ENCODE measurements around the gene ZCCHC8.

ZCCHC8 gene

GRCh38 chr12:122500685-122501488, at the start of gene ZCCHC8:
TSS of gene ZCCHC8 (minus strand) at chr12:122500932. CDS start at chr12:122500840, 92 bp downstream.
- H3K36me3 ChIP-seq (replicated peaks) = peaks cover 37% of the 10 kb centered on the region
- no peaks in the 10 kb centered on the region for H3K27me3 ChIP-seq (ENCODE audit: low read depth)
- peaks cover 10% of the 10 kb centered on the region for H3K4me1 ChIP-seq
- in situ Hi-C loops (cut with MboI; ENCODE audit: low sequenced_read_pairs) = loop anchor here (25.0 kb wide), 3 partner anchors 261 to 1111 kb away; partner anchors contain the start of genes CCDC62, DDX55 and DENR
- no peaks in the 10 kb centered on the region for H3K9me3 ChIP-seq
- peak; percentile 98 to 99 for DNase-seq (ENCODE audit: low spot score in 2 of 2)
- H3K4me3 ChIP-seq = peak within 1 kb of the TSS; percentile 86

- in situ Hi-C loops (cut with MboI; ENCODE audit: low sequenced_read_pairs) = no loop called here
- H3K27me3 ChIP-seq (ENCODE audit: low read depth) = no peaks in the 10 kb centered on the region
- H3K4me1 ChIP-seq = no peaks in the 10 kb centered on the region
- H3K4me3 ChIP-seq = no peak overlapping the region
- H3K36me3 ChIP-seq (replicated peaks) = peaks cover 90% of the 10 kb centered on the region
- no peaks in the 10 kb centered on the region for H3K9me3 ChIP-seq
- no peak for DNase-seq (ENCODE audit: low spot score in 2 of 2)
These were observed 46.6 kb upstream of the ZCCHC8 start for GRCh38 chr12:122547330-122547729.

- DNase-seq (ENCODE audit: low spot score in 2 of 2) = no peak
- in situ Hi-C loops (cut with MboI; ENCODE audit: low sequenced_read_pairs) = no loop called here
- H3K27me3 ChIP-seq (ENCODE audit: low read depth) = no peaks in the 10 kb centered on the region
- H3K4me1 ChIP-seq = no peaks in the 10 kb centered on the region
- H3K4me3 ChIP-seq = no peak overlapping the region
- H3K36me3 ChIP-seq (replicated peaks) = peaks cover 86% of the 10 kb centered on the region
- no peaks in the 10 kb centered on the region for H3K9me3 ChIP-seq
These were observed 45.1 kb upstream of the ZCCHC8 start for GRCh38 chr12:122545855-122546254.

- in situ Hi-C loops (cut with MboI; ENCODE audit: low sequenced_read_pairs) = no loop called here
- Histone ChIP-seq H3K4me3 (no peak overlapping the region), H3K9me3 (no peaks in the 10 kb centered on the region), H3K4me1 (no peaks in the 10 kb centered on the region), H3K27me3 (ENCODE audit: low read depth) (no peaks in the 10 kb centered on the region), H3K36me3 (replicated peaks) (peaks cover 82% of the 10 kb centered on the region)
- no peak for DNase-seq (ENCODE audit: low spot score in 2 of 2)
These were observed 43.8 kb upstream of the ZCCHC8 start for GRCh38 chr12:122544537-122544936.

- no peak for DNase-seq (ENCODE audit: low spot score in 2 of 2)
- H3K27me3 ChIP-seq (ENCODE audit: low read depth) = no peaks in the 10 kb centered on the region
- H3K4me1 ChIP-seq = no peaks in the 10 kb centered on the region
- no peak overlapping the region for H3K4me3 ChIP-seq
- H3K9me3 ChIP-seq = no peaks in the 10 kb centered on the region
- in situ Hi-C loops (cut with MboI; ENCODE audit: low sequenced_read_pairs) = no loop called here
- H3K36me3 ChIP-seq (replicated peaks) = peaks cover 79% of the 10 kb centered on the region
These were observed 37.8 kb upstream of the ZCCHC8 start for GRCh38 chr12:122538496-122538895.

GRCh38 chr12:122537021-122537420, 36.3 kb upstream of the ZCCHC8 start:
- Histone ChIP-seq H3K9me3 (no peaks in the 10 kb centered on the region), H3K4me1 (no peaks in the 10 kb centered on the region), H3K27me3 (ENCODE audit: low read depth) (no peaks in the 10 kb centered on the region), H3K4me3 (no peak overlapping the region), H3K36me3 (replicated peaks) (peaks cover 78% of the 10 kb centered on the region)
- in situ Hi-C loops (cut with MboI; ENCODE audit: low sequenced_read_pairs) = no loop called here
- DNase-seq (ENCODE audit: low spot score in 2 of 2) = no peak

GRCh38 chr12:122533856-122534255, 33.1 kb upstream of the ZCCHC8 start:
- peaks cover 79% of the 10 kb centered on the region for H3K36me3 ChIP-seq (replicated peaks)
- no peaks in the 10 kb centered on the region for H3K27me3 ChIP-seq (ENCODE audit: low read depth)
- no peak overlapping the region for H3K4me3 ChIP-seq
- in situ Hi-C loops (cut with MboI; ENCODE audit: low sequenced_read_pairs) = no loop called here
- DNase-seq (ENCODE audit: low spot score in 2 of 2) = no peak
- H3K9me3 ChIP-seq = no peaks in the 10 kb centered on the region
- no peaks in the 10 kb centered on the region for H3K4me1 ChIP-seq

GRCh38 chr12:122528992-122529391, 28.3 kb upstream of the ZCCHC8 start:
- H3K36me3 ChIP-seq (replicated peaks) = peaks cover 60% of the 10 kb centered on the region
- in situ Hi-C loops (cut with MboI; ENCODE audit: low sequenced_read_pairs) = no loop called here
- no peak overlapping the region for H3K4me3 ChIP-seq
- DNase-seq (ENCODE audit: low spot score in 2 of 2) = no peak
- H3K9me3 ChIP-seq = no peaks in the 10 kb centered on the region
- H3K27me3 ChIP-seq (ENCODE audit: low read depth) = no peaks in the 10 kb centered on the region
- peaks cover 8% of the 10 kb centered on the region for H3K4me1 ChIP-seq

- peak overlapping the region; percentile 78 for H3K4me3 ChIP-seq
- peaks cover 60% of the 10 kb centered on the region for H3K36me3 ChIP-seq (replicated peaks)
- in situ Hi-C loops (cut with MboI; ENCODE audit: low sequenced_read_pairs) = no loop called here
- peaks cover 12% of the 10 kb centered on the region for H3K4me1 ChIP-seq
- DNase-seq (ENCODE audit: low spot score in 2 of 2) = no peak
- H3K27me3 ChIP-seq (ENCODE audit: low read depth) = no peaks in the 10 kb centered on the region
- H3K9me3 ChIP-seq = no peaks in the 10 kb centered on the region
These were observed 27.9 kb upstream of the ZCCHC8 start for GRCh38 chr12:122528582-122528981.

GRCh38 chr12:122527478-122527944, 26.8 kb upstream of the ZCCHC8 start:
- peak; percentile 19 to 54 for DNase-seq (ENCODE audit: low spot score in 2 of 2)
- peaks cover 62% of the 10 kb centered on the region for H3K36me3 ChIP-seq (replicated peaks)

GRCh38 chr12:122526683-122527477, 26.1 kb upstream of the ZCCHC8 start, which contains the start of the genes KNTC1 and RSRC2:
TSS of gene KNTC1 (plus strand) at chr12:122527249. CDS start at chr12:122530064, 2,815 bp downstream.
TSS of gene RSRC2 (minus strand) at chr12:122526936. CDS start at chr12:122526853, 83 bp downstream.
- H3K4me3 ChIP-seq = peak within 1 kb of the TSS; percentile 78
- peaks cover 64% of the 10 kb centered on the region for H3K36me3 ChIP-seq (replicated peaks)
- no peaks in the 10 kb centered on the region for H3K9me3 ChIP-seq
- H3K27me3 ChIP-seq (ENCODE audit: low read depth) = no peaks in the 10 kb centered on the region
- peak; percentile 99 to 100 for DNase-seq (ENCODE audit: low spot score in 2 of 2)
- H3K4me1 ChIP-seq = peaks cover 19% of the 10 kb centered on the region
- in situ Hi-C loops (cut with MboI; ENCODE audit: low sequenced_read_pairs) = no loop called here

More at GRCh38 chr12:122527478-122527944, 26.8 kb upstream of the ZCCHC8 start:
- no peaks in the 10 kb centered on the region for H3K9me3 ChIP-seq
- H3K4me1 ChIP-seq = peaks cover 19% of the 10 kb centered on the region
- in situ Hi-C loops (cut with MboI; ENCODE audit: low sequenced_read_pairs) = no loop called here
- H3K27me3 ChIP-seq (ENCODE audit: low read depth) = no peaks in the 10 kb centered on the region
- peak overlapping the region; percentile 78 for H3K4me3 ChIP-seq

- in situ Hi-C loops (cut with MboI; ENCODE audit: low sequenced_read_pairs) = loop anchor here (25.0 kb wide), 3 partner anchors 238 to 1088 kb away; partner anchors contain the start of genes CCDC62, DDX55 and DENR
- Histone ChIP-seq H3K36me3 (replicated peaks) (peaks cover 72% of the 10 kb centered on the region), H3K4me3 (peak overlapping the region; percentile 78), H3K4me1 (peaks cover 19% of the 10 kb centered on the region), H3K27me3 (ENCODE audit: low read depth) (no peaks in the 10 kb centered on the region), H3K9me3 (no peaks in the 10 kb centered on the region)
- DNase-seq (ENCODE audit: low spot score in 2 of 2) = no peak
These were observed 23.4 kb upstream of the ZCCHC8 start for GRCh38 chr12:122523846-122524718.

- H3K9me3 ChIP-seq = no peaks in the 10 kb centered on the region
- DNase-seq (ENCODE audit: low spot score in 2 of 2) = no peak
- peak overlapping the region; percentile 78 for H3K4me3 ChIP-seq
- no peaks in the 10 kb centered on the region for H3K27me3 ChIP-seq (ENCODE audit: low read depth)
- H3K4me1 ChIP-seq = peaks cover 15% of the 10 kb centered on the region
- peaks cover 72% of the 10 kb centered on the region for H3K36me3 ChIP-seq (replicated peaks)
- in situ Hi-C loops (cut with MboI; ENCODE audit: low sequenced_read_pairs) = loop anchor here (25.0 kb wide), 3 partner anchors 239 to 1089 kb away; partner anchors contain the start of genes CCDC62, DDX55 and DENR
These were observed 22.5 kb upstream of the ZCCHC8 start for GRCh38 chr12:122523280-122523679.
